Measurements from ENCODE around the gene APBB2.
"Not testable (repeated sequence)": the region's sequence is repeated elsewhere in the genome, so short reads cannot be mapped to it uniquely, and the experiment has no call there.

The APBB2 gene

GRCh38 chr4:41154814-41155177 is 59.5 kb downstream of the APBB2 start:
- no peak for DNase-seq (ENCODE audit: extremely low spot score)
- TF ChIP-seq CTCF (IDR thresholded peaks at IDR 0.05; ENCODE audit: control extremely low read depth, extremely low read depth, low read depth, missing control alignments): no peak
- POLR2A ChIA-PET: no interaction called here
- CTCF ChIA-PET: interaction anchor here (1.2 to 2.0 kb wide), 2 partner anchors 12 to 18 kb away, joined by 3 to 4 read pairs; no protein-coding TSS in a partner anchor

- no peak for TF ChIP-seq CTCF (IDR thresholded peaks at IDR 0.05; ENCODE audit: control extremely low read depth, extremely low read depth, low read depth, missing control alignments)
- ChIA-PET POLR2A (no interaction called here), CTCF (interaction anchor here (1.2 to 2.0 kb wide), 2 partner anchors 13 to 19 kb away, joined by 3 to 4 read pairs; no protein-coding TSS in a partner anchor)
- DNase-seq (ENCODE audit: extremely low spot score): no peak
Measured at GRCh38 chr4:41154010-41154813, 60.1 kb downstream of the APBB2 start.

GRCh38 chr4:41150401-41150800 is 63.9 kb downstream of the APBB2 start:
- POLR2A ChIA-PET: no interaction called here
- CTCF ChIA-PET: no interaction called here
- no peak for TF ChIP-seq CTCF (IDR thresholded peaks at IDR 0.05; ENCODE audit: control extremely low read depth, extremely low read depth, low read depth, missing control alignments)
- DNase-seq (ENCODE audit: extremely low spot score): no peak

- POLR2A ChIA-PET; CTCF ChIA-PET; DNase-seq (ENCODE audit: extremely low spot score): not testable (repeated sequence)
Measured at GRCh38 chr4:41149568-41149967, 64.8 kb downstream of the APBB2 start.

- no peak for DNase-seq (ENCODE audit: extremely low spot score)
- TF ChIP-seq CTCF (IDR thresholded peaks at IDR 0.05; ENCODE audit: control extremely low read depth, extremely low read depth, low read depth, missing control alignments): no peak
- CTCF ChIA-PET: no interaction called here
- POLR2A ChIA-PET: no interaction called here
Measured at GRCh38 chr4:41148931-41149330, 65.4 kb downstream of the APBB2 start.

- no peak for TF ChIP-seq CTCF (IDR thresholded peaks at IDR 0.05; ENCODE audit: control extremely low read depth, extremely low read depth, low read depth, missing control alignments)
Measured at GRCh38 chr4:41148292-41148691, 66.0 kb downstream of the APBB2 start.

GRCh38 chr4:41147570-41147969 is 66.8 kb downstream of the APBB2 start:
- CTCF ChIA-PET: interaction anchor here (1.5 to 1.6 kb wide), 2 partner anchors 13 to 180 kb away, joined by 3 to 4 read pairs; no protein-coding TSS in a partner anchor
- DNase-seq (ENCODE audit: extremely low spot score); POLR2A ChIA-PET: not testable (repeated sequence)

More at GRCh38 chr4:41148292-41148691, 66.0 kb downstream of the APBB2 start:
- no peak for DNase-seq (ENCODE audit: extremely low spot score)
- ChIA-PET CTCF (interaction anchor here (1.6 kb wide), 1 partner anchor 181 kb away, joined by 3 read pairs; no protein-coding TSS in a partner anchor), POLR2A (no interaction called here)

Measured in GM10248 (cell line).